IgD-negative memory B cell (primary cell): ENCODE measurements around the gene SART1. TPM values are rescaled to one million over a fixed set of nuclear protein-coding genes. Genes with fewer than 3 reads are reported as not detected.

Source experiments
- H3K27ac Mint-ChIP-seq, 3 donors: one replicate each; pipeline ENCODE4 v1.8.0; 2020 to 2022; ENCODE audit warnings: mild to moderate bottlenecking in 3 of 3, mixed read lengths in 3 of 3, moderate library complexity in 1 of 3
- H3K27me3 Mint-ChIP-seq: one replicate; pipeline ENCODE4 v1.8.0; 2021; ENCODE audit warnings: mixed read lengths
- H3K36me3 Mint-ChIP-seq: one replicate; pipeline ENCODE4 v1.8.0; 2020; ENCODE audit warnings: mild to moderate bottlenecking, mixed read lengths
- H3K4me1 Mint-ChIP-seq, 3 donors: one replicate each; pipeline ENCODE4 v1.8.0; 2020 to 2022; ENCODE audit warnings: mixed read lengths in 3 of 3, mild to moderate bottlenecking in 1 of 3
- H3K4me3 Mint-ChIP-seq, 4 donors: one replicate each; pipeline ENCODE4 v1.8.0; 2020 to 2022; ENCODE audit warnings: mild to moderate bottlenecking in 4 of 4, mixed read lengths in 4 of 4, moderate library complexity in 3 of 4
- H3K9me3 Mint-ChIP-seq, 3 donors: one replicate each; pipeline ENCODE4 v1.8.0; 2020 to 2021; ENCODE audit warnings: mixed read lengths in 3 of 3, mild to moderate bottlenecking in 1 of 3
- polyA plus RNA-seq: library from polyadenylated mRNA; unstranded; fragments of 300-500 nt; fragmentation: Illumina TruSeq; gene quantifications from one replicate; pipeline ENCODE4 v1.2.3, GENCODE V29; 2021

Gene SART1
- polyA plus RNA-seq, 1 donor from 2014 or later = 53.1 TPM

GRCh38 chr11:65921876-65922275 is 39.7 kb upstream of the SART1 start:
- Mint-ChIP-seq H3K4me1 (peaks cover 7 to 9% (median 9%) of the 10 kb centered on the region in 3 donors), H3K27ac (peak overlapping the region in 1 of 3 donors; percentile 53), H3K27me3 (no peaks in the 10 kb centered on the region), H3K4me3 (peak overlapping the region in 3 of 4 donors; percentile 57 to 81 (median 57)), H3K9me3 (no peaks in the 10 kb centered on the region), H3K36me3 (peaks cover 4% of the 10 kb centered on the region)

- peak overlapping the region in 2 of 4 donors; percentile 57 to 81 for H3K4me3 Mint-ChIP-seq
- H3K36me3 Mint-ChIP-seq = peaks cover 4% of the 10 kb centered on the region
- H3K4me1 Mint-ChIP-seq = peaks cover 7 to 12% (median 9%) of the 10 kb centered on the region in 3 donors
- H3K9me3 Mint-ChIP-seq = no peaks in the 10 kb centered on the region
- peak overlapping the region in 2 of 3 donors; percentile 53 to 64 for H3K27ac Mint-ChIP-seq
- no peaks in the 10 kb centered on the region for H3K27me3 Mint-ChIP-seq
These were observed 39.0 kb upstream of the SART1 start for GRCh38 chr11:65922565-65922964.

- Mint-ChIP-seq H3K4me1 (peaks cover 17 to 21% (median 19%) of the 10 kb centered on the region in 3 donors), H3K4me3 (peak overlapping the region in 1 of 4 donors; percentile 52)
These were observed 36.1 kb upstream of the SART1 start for GRCh38 chr11:65925397-65925796.

GRCh38 chr11:65927904-65928397 is 33.6 kb upstream of the SART1 start:
- Mint-ChIP-seq H3K9me3 (no peaks in the 10 kb centered on the region), H3K4me1 (peaks cover 15 to 17% (median 16%) of the 10 kb centered on the region in 3 donors), H3K4me3 (peak overlapping the region; percentile 59 to 90 (median 76)), H3K36me3 (peaks cover 2% of the 10 kb centered on the region), H3K27me3 (no peaks in the 10 kb centered on the region), H3K27ac (peak overlapping the region; percentile 68 to 97 (median 94))

More at GRCh38 chr11:65925397-65925796, 36.1 kb upstream of the SART1 start:
- no peaks in the 10 kb centered on the region for H3K9me3 Mint-ChIP-seq
- H3K36me3 Mint-ChIP-seq = peaks cover 4% of the 10 kb centered on the region
- no peaks in the 10 kb centered on the region for H3K27me3 Mint-ChIP-seq
- peak overlapping the region in 1 of 3 donors; percentile 28 for H3K27ac Mint-ChIP-seq

- peak overlapping the region; percentile 68 to 97 (median 94) for H3K27ac Mint-ChIP-seq
- H3K27me3 Mint-ChIP-seq = no peaks in the 10 kb centered on the region
- H3K4me3 Mint-ChIP-seq = peak overlapping the region in 3 of 4 donors; percentile 59 to 90 (median 84)
- H3K36me3 Mint-ChIP-seq = no peaks in the 10 kb centered on the region
- no peaks in the 10 kb centered on the region for H3K9me3 Mint-ChIP-seq
- peaks cover 15 to 17% (median 16%) of the 10 kb centered on the region in 3 donors for H3K4me1 Mint-ChIP-seq
These were observed 32.9 kb upstream of the SART1 start for GRCh38 chr11:65928667-65929066.

- no peak overlapping the region for H3K4me3 Mint-ChIP-seq
- H3K27me3 Mint-ChIP-seq = peaks cover 2% of the 10 kb centered on the region
- H3K9me3 Mint-ChIP-seq = no peaks in the 10 kb centered on the region
- H3K4me1 Mint-ChIP-seq = peaks cover 15 to 17% (median 15%) of the 10 kb centered on the region in 3 donors
- H3K27ac Mint-ChIP-seq = peak overlapping the region in 1 of 3 donors; percentile 46
- H3K36me3 Mint-ChIP-seq = no peaks in the 10 kb centered on the region
These were observed 29.6 kb upstream of the SART1 start for GRCh38 chr11:65931773-65932557.

- no peaks in the 10 kb centered on the region for H3K36me3 Mint-ChIP-seq
- H3K9me3 Mint-ChIP-seq = no peaks in the 10 kb centered on the region
- H3K4me1 Mint-ChIP-seq = peaks cover 11 to 14% (median 12%) of the 10 kb centered on the region in 3 donors
- H3K27me3 Mint-ChIP-seq = peaks cover 2% of the 10 kb centered on the region
- no peak overlapping the region for H3K27ac Mint-ChIP-seq
- H3K4me3 Mint-ChIP-seq = peak overlapping the region in 1 of 4 donors; percentile 47
These were observed 29.0 kb upstream of the SART1 start for GRCh38 chr11:65932558-65932919.

- no peaks in the 10 kb centered on the region for H3K9me3 Mint-ChIP-seq
- H3K36me3 Mint-ChIP-seq = no peaks in the 10 kb centered on the region
- no peak overlapping the region for H3K27ac Mint-ChIP-seq
- no peak overlapping the region for H3K4me3 Mint-ChIP-seq
- peaks cover 1 to 3% (median 2%) of the 10 kb centered on the region in 3 donors for H3K4me1 Mint-ChIP-seq
- H3K27me3 Mint-ChIP-seq = peaks cover 2% of the 10 kb centered on the region
These were observed 27.5 kb upstream of the SART1 start for GRCh38 chr11:65934014-65934413.

- H3K4me1 Mint-ChIP-seq = peaks cover 6 to 12% (median 9%) of the 10 kb centered on the region in 3 donors
- H3K36me3 Mint-ChIP-seq = no peaks in the 10 kb centered on the region
- no peak overlapping the region for H3K4me3 Mint-ChIP-seq
- H3K9me3 Mint-ChIP-seq = no peaks in the 10 kb centered on the region
- no peak overlapping the region for H3K27ac Mint-ChIP-seq
- H3K27me3 Mint-ChIP-seq = peaks cover 2% of the 10 kb centered on the region
These were observed 23.8 kb upstream of the SART1 start for GRCh38 chr11:65937766-65938165.

- Mint-ChIP-seq H3K9me3 (no peaks in the 10 kb centered on the region), H3K36me3 (no peaks in the 10 kb centered on the region), H3K4me1 (peaks cover 6 to 12% (median 9%) of the 10 kb centered on the region in 3 donors), H3K4me3 (peak overlapping the region in 1 of 4 donors; percentile 13), H3K27ac (no peak overlapping the region), H3K27me3 (peaks cover under 1% of the 10 kb centered on the region)
These were observed 19.7 kb upstream of the SART1 start for GRCh38 chr11:65941720-65942310.

- H3K36me3 Mint-ChIP-seq = no peaks in the 10 kb centered on the region
- H3K4me1 Mint-ChIP-seq = peaks cover 6 to 12% (median 9%) of the 10 kb centered on the region in 3 donors
- no peak overlapping the region for H3K27ac Mint-ChIP-seq
- H3K27me3 Mint-ChIP-seq = peaks cover 1% of the 10 kb centered on the region
- H3K4me3 Mint-ChIP-seq = no peak overlapping the region
- H3K9me3 Mint-ChIP-seq = no peaks in the 10 kb centered on the region
These were observed 19.0 kb upstream of the SART1 start for GRCh38 chr11:65942531-65942930.

- Mint-ChIP-seq H3K27me3 (peaks cover 1% of the 10 kb centered on the region), H3K4me1 (peaks cover 6 to 10% (median 9%) of the 10 kb centered on the region in 3 donors), H3K27ac (peak overlapping the region in 1 of 3 donors; percentile 45), H3K4me3 (no peak overlapping the region), H3K36me3 (no peaks in the 10 kb centered on the region), H3K9me3 (no peaks in the 10 kb centered on the region)
These were observed 17.3 kb upstream of the SART1 start for GRCh38 chr11:65944191-65944590.

- Mint-ChIP-seq H3K4me1 (peaks cover 6 to 10% (median 9%) of the 10 kb centered on the region in 3 donors), H3K36me3 (no peaks in the 10 kb centered on the region), H3K9me3 (no peaks in the 10 kb centered on the region), H3K27me3 (peaks cover 1% of the 10 kb centered on the region), H3K27ac (no peak overlapping the region), H3K4me3 (no peak overlapping the region)
These were observed 16.8 kb upstream of the SART1 start for GRCh38 chr11:65944767-65945166.

- peaks cover 6 to 9% (median 8%) of the 10 kb centered on the region in 3 donors for H3K4me1 Mint-ChIP-seq
- H3K36me3 Mint-ChIP-seq = no peaks in the 10 kb centered on the region
- no peaks in the 10 kb centered on the region for H3K9me3 Mint-ChIP-seq
- H3K4me3 Mint-ChIP-seq = no peak within 1 kb of the TSS
- H3K27ac Mint-ChIP-seq = no peak within 1 kb of the TSS
- H3K27me3 Mint-ChIP-seq = peaks cover 1% of the 10 kb centered on the region
These were observed 16.1 kb upstream of the SART1 start, which contains the start of gene TSGA10IP for GRCh38 chr11:65945430-65945911. Gene TSGA10IP, plus strand, starts transcription at chr11:65945480. Its CDS starts 196 bp downstream, at chr11:65945676.
